Peyer's patch (tissue), 4 donors: ENCODE data around the gene PRSS12.

Experiments
- CTCF ChIP-seq, 6 experiments: fragments of 450-650 bp in 4 of 6; fragments of 200-600 bp in 2 of 6; sonication (generic) in 1 of 6; IDR thresholded peaks; one replicate each; pipeline ENCODE4 v1.5.1; 2017 to 2019; ENCODE audit warnings: antibody characterized with exemption in 6 of 6, mild to moderate bottlenecking in 3 of 6, moderate library complexity in 1 of 6
- POLR2A ChIP-seq, 2 donors: fragments of 450-650 bp; IDR thresholded peaks; one replicate each; pipeline ENCODE4 v1.5.1; 2017; ENCODE audit warnings: antibody characterized with exemption in 2 of 2, mild to moderate bottlenecking in 2 of 2, moderate library complexity in 2 of 2

- TF ChIP-seq CTCF (IDR thresholded peaks at IDR 0.05) (no peak), POLR2A (IDR thresholded peaks at IDR 0.05) (no peak)
These were observed 38.6 kb downstream of the PRSS12 start for GRCh38 chr4:118314221-118314620.
